Testis (tissue), 2 donors: ENCODE results near the gene FURIN.

Experiments used
- CTCF ChIP-seq, 3 experiments: fragments of 450-650 bp in 2 of 3; fragments of 200-600 bp in 1 of 3; sonication (generic) in 1 of 3; IDR thresholded peaks; one replicate each; pipeline ENCODE4 v1.5.1; 2016 to 2019; ENCODE audit warnings: antibody characterized with exemption in 3 of 3, mild to moderate bottlenecking in 2 of 3, moderate library complexity in 1 of 3
- POLR2A ChIP-seq: fragments of 450-650 bp; IDR thresholded peaks from one replicate; pipeline ENCODE4 v1.6.1; 2017; ENCODE audit warnings: antibody characterized with exemption, mild to moderate bottlenecking, moderate library complexity

DNA sequence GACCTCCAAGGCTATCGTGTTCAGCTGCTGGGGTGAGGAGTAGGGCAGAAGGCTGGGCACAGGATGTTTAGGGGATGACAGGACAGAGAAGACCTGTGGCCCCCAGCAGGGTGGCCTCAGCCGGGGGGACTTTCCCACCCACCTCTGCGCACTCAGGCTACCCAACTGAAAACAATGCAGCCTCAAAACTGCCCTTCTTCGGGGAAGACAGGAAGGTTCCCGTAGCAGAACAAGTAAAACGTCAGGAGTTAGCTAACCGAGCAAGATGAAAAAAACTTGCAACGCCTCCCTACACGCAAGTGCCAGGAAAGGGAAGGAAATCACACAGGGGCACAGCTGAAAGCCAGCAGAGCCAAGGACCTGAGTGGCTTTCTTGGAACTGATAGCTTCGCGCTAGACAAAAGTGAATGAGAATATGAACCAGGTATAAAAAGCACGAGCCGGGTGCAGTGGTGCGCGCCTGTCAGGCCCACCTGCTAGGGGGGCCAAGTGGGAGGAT is 38.4 kb upstream of the FURIN start:
- no peak for TF ChIP-seq CTCF (IDR thresholded peaks at IDR 0.05)
- TF ChIP-seq POLR2A, result no peak
